ENCODE results near the gene TMEM132D. TPM values are rescaled to one million over a fixed set of nuclear protein-coding genes. Genes with fewer than 3 reads are reported as not detected.

Gene TMEM132D
- total RNA-seq, 2 donors from 2014 or later = not detected

DNA sequence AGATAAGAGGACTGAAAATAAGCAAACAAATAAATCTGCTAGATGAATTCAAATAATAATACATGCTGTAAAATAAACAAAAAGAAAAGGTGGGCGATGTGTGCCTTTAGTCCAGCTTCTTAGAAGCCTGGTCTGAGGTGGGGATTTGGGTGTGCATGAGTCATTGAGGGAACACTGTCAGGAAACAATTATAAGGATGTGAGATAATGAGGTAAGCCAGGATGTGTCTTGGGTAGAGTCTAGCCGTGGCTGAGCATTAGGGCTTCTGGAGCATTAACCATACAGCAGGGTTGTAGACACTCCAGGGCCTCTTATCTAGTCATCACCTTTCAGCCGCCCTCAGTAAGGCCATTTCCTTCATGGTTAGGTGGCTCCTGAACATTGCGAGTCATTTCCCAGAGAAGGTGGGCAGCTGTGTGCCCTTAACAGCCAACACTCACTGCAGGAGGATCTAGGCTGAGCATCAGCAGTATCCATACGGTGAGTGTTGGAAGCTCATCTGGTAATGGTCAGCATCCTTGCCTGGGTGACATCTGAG, 645.0 kb downstream of the TMEM132D start:
- H3K27ac ChIP-seq = no peak overlapping the region
- no peaks in the 10 kb centered on the region for H3K27me3 ChIP-seq
- no peaks in the 10 kb centered on the region for H3K4me1 ChIP-seq
- no peaks in the 10 kb centered on the region for H3K36me3 ChIP-seq
- no peak overlapping the region for H3K4me3 ChIP-seq
- TF ChIP-seq, protein P1, sequence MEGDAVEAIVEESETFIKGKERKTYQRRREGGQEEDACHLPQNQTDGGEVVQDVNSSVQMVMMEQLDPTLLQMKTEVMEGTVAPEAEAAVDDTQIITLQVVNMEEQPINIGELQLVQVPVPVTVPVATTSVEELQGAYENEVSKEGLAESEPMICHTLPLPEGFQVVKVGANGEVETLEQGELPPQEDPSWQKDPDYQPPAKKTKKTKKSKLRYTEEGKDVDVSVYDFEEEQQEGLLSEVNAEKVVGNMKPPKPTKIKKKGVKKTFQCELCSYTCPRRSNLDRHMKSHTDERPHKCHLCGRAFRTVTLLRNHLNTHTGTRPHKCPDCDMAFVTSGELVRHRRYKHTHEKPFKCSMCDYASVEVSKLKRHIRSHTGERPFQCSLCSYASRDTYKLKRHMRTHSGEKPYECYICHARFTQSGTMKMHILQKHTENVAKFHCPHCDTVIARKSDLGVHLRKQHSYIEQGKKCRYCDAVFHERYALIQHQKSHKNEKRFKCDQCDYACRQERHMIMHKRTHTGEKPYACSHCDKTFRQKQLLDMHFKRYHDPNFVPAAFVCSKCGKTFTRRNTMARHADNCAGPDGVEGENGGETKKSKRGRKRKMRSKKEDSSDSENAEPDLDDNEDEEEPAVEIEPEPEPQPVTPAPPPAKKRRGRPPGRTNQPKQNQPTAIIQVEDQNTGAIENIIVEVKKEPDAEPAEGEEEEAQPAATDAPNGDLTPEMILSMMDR (IDR thresholded peaks at IDR 0.05) = no peak
- H3K9me3 ChIP-seq = no peaks in the 10 kb centered on the region
- no peak for DNase-seq (ENCODE audit: low spot score)

DNA sequence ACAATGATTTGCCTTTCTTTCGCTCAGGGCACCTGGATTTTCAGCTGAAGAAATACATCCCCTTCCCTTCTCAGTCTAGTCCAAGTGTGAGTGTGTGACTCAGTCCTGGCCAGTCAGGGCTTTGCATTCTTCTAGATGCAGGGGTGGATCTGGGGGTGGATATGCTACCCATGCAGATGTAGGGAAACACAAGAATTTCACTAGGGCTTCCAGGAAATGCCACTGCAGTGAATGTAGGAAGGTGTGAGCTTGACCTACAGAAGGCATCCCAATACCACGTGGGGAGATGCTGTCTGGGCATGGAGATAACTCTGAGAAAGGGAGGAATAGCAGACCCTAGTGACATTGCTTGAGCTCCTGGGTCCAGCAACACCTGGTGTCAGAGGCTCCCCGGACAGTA, 646.3 kb downstream of the TMEM132D start:
- H3K27ac ChIP-seq = no peak overlapping the region
- TF ChIP-seq, protein P1 (IDR thresholded peaks at IDR 0.05) = no peak
- no peaks in the 10 kb centered on the region for H3K9me3 ChIP-seq

DNA sequence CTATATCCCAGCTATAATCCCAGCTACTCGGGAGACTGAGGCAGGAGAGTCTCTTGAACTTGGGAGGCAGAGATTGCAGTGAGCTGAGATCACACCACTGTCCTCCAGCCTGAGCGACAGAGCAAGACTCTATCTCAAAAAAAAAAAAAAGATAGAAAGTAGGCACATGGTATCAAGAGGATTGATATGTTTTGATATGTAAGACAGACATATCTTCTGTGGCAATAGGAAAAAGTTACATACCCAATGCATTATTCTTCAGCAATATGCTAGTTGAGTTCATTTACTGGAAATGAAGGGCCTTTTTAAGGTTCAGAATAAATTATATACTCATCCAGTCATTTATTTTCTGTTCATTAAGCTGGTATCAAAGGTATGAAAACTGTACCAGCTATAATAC, 657.2 kb downstream of the TMEM132D start:
- Histone ChIP-seq H3K4me3 (no peak overlapping the region), H3K27me3 (no peaks in the 10 kb centered on the region), H3K27ac (no peak overlapping the region), H3K36me3 (no peaks in the 10 kb centered on the region), H3K9me3 (no peaks in the 10 kb centered on the region), H3K4me1 (no peaks in the 10 kb centered on the region)
- TF ChIP-seq, protein P1 (IDR thresholded peaks at IDR 0.05) = no peak
- no peak for DNase-seq (ENCODE audit: low spot score)

More for the DNA sequence above, 646.3 kb downstream of the TMEM132D start:
- H3K27me3 ChIP-seq = no peaks in the 10 kb centered on the region
- no peaks in the 10 kb centered on the region for H3K36me3 ChIP-seq
- no peaks in the 10 kb centered on the region for H3K4me1 ChIP-seq
- H3K4me3 ChIP-seq = no peak overlapping the region
- DNase-seq (ENCODE audit: low spot score) = no peak

DNA sequence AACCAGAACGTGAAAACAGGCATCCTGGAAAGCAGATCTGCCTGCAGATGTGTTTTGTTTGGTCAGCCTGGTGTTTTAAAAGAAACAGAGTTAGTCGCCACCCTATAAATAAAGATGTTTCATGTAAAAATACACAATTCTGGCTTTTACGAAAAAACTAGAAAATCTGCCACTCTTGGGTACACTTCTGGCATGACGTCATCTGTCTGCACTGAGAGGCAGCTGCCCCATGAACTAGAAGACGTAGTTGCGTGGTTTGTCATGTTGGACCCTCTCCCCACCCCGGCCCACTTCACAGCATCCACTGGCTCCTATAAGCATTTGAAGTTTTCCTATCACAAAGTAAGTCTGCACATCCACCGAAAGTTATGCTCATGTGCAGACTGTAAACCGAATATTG, 658.1 kb downstream of the TMEM132D start:
- Histone ChIP-seq H3K27me3 (no peaks in the 10 kb centered on the region), H3K9me3 (no peaks in the 10 kb centered on the region), H3K36me3 (no peaks in the 10 kb centered on the region), H3K27ac (no peak overlapping the region), H3K4me1 (no peaks in the 10 kb centered on the region), H3K4me3 (no peak overlapping the region)
- no peak for DNase-seq (ENCODE audit: low spot score)
- TF ChIP-seq, protein P1 (IDR thresholded peaks at IDR 0.05) = no peak

DNA sequence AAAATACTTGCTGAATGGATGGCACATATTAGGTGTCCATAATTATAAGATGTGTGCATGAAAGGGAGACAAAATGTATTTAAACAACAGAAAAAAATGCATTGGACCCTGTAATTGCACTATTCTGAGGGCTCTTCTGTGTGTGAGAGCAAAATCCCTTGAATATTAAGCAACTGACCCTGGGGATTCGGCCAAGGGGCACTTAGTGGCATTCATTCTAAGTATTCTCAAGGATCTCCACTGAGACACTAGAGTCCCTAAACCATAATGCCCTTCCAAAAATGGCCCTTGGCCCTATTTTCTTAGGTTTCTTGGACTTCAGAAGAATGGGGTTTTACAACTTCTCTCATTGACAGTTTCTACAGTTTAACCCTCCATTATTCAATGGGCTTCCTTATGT, 662.0 kb downstream of the TMEM132D start:
- TF ChIP-seq, protein P1 (IDR thresholded peaks at IDR 0.05) = no peak
- Histone ChIP-seq H3K4me1 (no peaks in the 10 kb centered on the region), H3K36me3 (no peaks in the 10 kb centered on the region), H3K4me3 (no peak overlapping the region), H3K9me3 (peaks cover 0 to 7% of the 10 kb centered on the region in 2 donors), H3K27ac (no peak overlapping the region), H3K27me3 (no peaks in the 10 kb centered on the region)
- no peak for DNase-seq (ENCODE audit: low spot score)

DNA sequence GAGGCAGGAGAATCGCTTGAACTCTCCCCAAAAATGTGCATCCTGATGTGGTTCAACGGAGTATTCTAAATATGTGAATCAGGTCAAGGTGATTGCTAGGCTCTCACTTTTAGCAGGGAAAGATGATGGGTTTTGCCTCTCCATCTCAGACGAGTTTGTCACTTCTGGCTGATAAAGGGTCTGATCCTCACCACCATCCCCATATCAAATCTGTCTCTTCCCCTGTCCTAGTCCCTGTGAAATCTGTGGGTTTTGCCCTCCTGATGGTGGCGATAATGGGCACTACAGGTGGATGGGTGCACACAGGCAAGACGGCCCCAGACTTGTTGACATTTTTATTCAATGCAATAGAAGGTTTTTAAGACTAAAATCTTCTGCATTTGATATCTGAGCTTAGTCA, 665.9 kb downstream of the TMEM132D start:
- H3K4me3 ChIP-seq = no peak overlapping the region
- peaks cover 0 to 7% of the 10 kb centered on the region in 2 donors for H3K9me3 ChIP-seq
- H3K36me3 ChIP-seq = no peaks in the 10 kb centered on the region
- H3K27ac ChIP-seq = no peak overlapping the region
- H3K4me1 ChIP-seq = no peaks in the 10 kb centered on the region
- H3K27me3 ChIP-seq = no peaks in the 10 kb centered on the region
- TF ChIP-seq, protein P1 (IDR thresholded peaks at IDR 0.05) = no peak
- DNase-seq (ENCODE audit: low spot score) = no peak
